ENCODE data around the gene KRTAP2-4. TPM values are rescaled to one million over a fixed set of nuclear protein-coding genes. Genes with fewer than 3 reads are reported as not detected.
A peak's percentile ranks its signal among the peaks of the same experiment; 100 is the strongest.
"Not testable (repeated sequence)": the region's sequence is repeated elsewhere in the genome, so short reads cannot be mapped to it uniquely, and the experiment has no call there.

Gene KRTAP2-4
- total RNA-seq, 1 donor from 2014 or later = not detected

- intact Hi-C loops (cut with micrococcal nuclease) = no loop called here
Observed at GRCh38 chr17:41060052-41060604, 5.6 kb downstream of the KRTAP2-4 start, which contains the start of gene KRTAP2-3. Gene KRTAP2-3, minus strand, starts transcription at chr17:41060114. Its CDS starts 64 bp downstream, at chr17:41060050.

GRCh38 chr17:41059276-41060051 is 6.2 kb downstream of the KRTAP2-4 start:
- intact Hi-C loops (cut with micrococcal nuclease); DNase-seq; H3K27ac Mint-ChIP-seq; H3K9me3 Mint-ChIP-seq; H3K4me3 Mint-ChIP-seq; H3K4me1 Mint-ChIP-seq; H3K36me3 Mint-ChIP-seq (ENCODE audit: low read depth): not testable (repeated sequence)
- peaks cover 23% of the 10 kb centered on the region for H3K27me3 Mint-ChIP-seq

More at GRCh38 chr17:41060052-41060604, 5.6 kb downstream of the KRTAP2-4 start, which contains the start of gene KRTAP2-3:
- Mint-ChIP-seq H3K9me3 (no peaks in the 10 kb centered on the region), H3K4me1 (no peaks in the 10 kb centered on the region), H3K27me3 (peaks cover 23% of the 10 kb centered on the region), H3K4me3 (no peak within 1 kb of the TSS), H3K27ac (no peak within 1 kb of the TSS), H3K36me3 (ENCODE audit: low read depth) (no peaks in the 10 kb centered on the region)
- no peak for DNase-seq

- no peaks in the 10 kb centered on the region for H3K4me1 Mint-ChIP-seq
- peaks cover 23% of the 10 kb centered on the region for H3K27me3 Mint-ChIP-seq
- H3K27ac Mint-ChIP-seq = no peak overlapping the region
- H3K4me3 Mint-ChIP-seq = no peak overlapping the region
- DNase-seq = no peak
- H3K36me3 Mint-ChIP-seq (ENCODE audit: low read depth) = no peaks in the 10 kb centered on the region
- no peaks in the 10 kb centered on the region for H3K9me3 Mint-ChIP-seq
- intact Hi-C loops (cut with micrococcal nuclease) = no loop called here
Observed at GRCh38 chr17:41058741-41059140, 6.9 kb downstream of the KRTAP2-4 start.

GRCh38 chr17:41057547-41057946 is 8.1 kb downstream of the KRTAP2-4 start:
- H3K9me3 Mint-ChIP-seq = no peaks in the 10 kb centered on the region
- H3K4me1 Mint-ChIP-seq = no peaks in the 10 kb centered on the region
- H3K27ac Mint-ChIP-seq = no peak overlapping the region
- intact Hi-C loops (cut with micrococcal nuclease) = no loop called here
- peak; percentile 3 for DNase-seq
- no peaks in the 10 kb centered on the region for H3K36me3 Mint-ChIP-seq (ENCODE audit: low read depth)
- H3K27me3 Mint-ChIP-seq = peaks cover 28% of the 10 kb centered on the region
- H3K4me3 Mint-ChIP-seq = no peak overlapping the region

- intact Hi-C loops (cut with micrococcal nuclease); H3K27ac Mint-ChIP-seq; H3K4me1 Mint-ChIP-seq; DNase-seq; H3K9me3 Mint-ChIP-seq; H3K36me3 Mint-ChIP-seq (ENCODE audit: low read depth); H3K4me3 Mint-ChIP-seq: not testable (repeated sequence)
- peaks cover 22% of the 10 kb centered on the region for H3K27me3 Mint-ChIP-seq
Observed at GRCh38 chr17:41055130-41055529, 10.5 kb downstream of the KRTAP2-4 start, which contains the start of gene KRTAP2-2. Gene KRTAP2-2, minus strand, starts transcription at chr17:41055230. Its CDS starts 19 bp downstream, at chr17:41055211.

- peaks cover 21% of the 10 kb centered on the region for H3K27me3 Mint-ChIP-seq
- H3K27ac Mint-ChIP-seq; DNase-seq; H3K4me1 Mint-ChIP-seq; H3K9me3 Mint-ChIP-seq; H3K4me3 Mint-ChIP-seq; H3K36me3 Mint-ChIP-seq (ENCODE audit: low read depth); intact Hi-C loops (cut with micrococcal nuclease): not testable (repeated sequence)
Observed at GRCh38 chr17:41054556-41054955, 11.1 kb downstream of the KRTAP2-4 start.

GRCh38 chr17:41054025-41054424 is 11.7 kb downstream of the KRTAP2-4 start:
- Mint-ChIP-seq H3K4me1 (no peaks in the 10 kb centered on the region), H3K9me3 (no peaks in the 10 kb centered on the region), H3K27me3 (peaks cover 18% of the 10 kb centered on the region), H3K4me3 (no peak overlapping the region), H3K36me3 (ENCODE audit: low read depth) (no peaks in the 10 kb centered on the region), H3K27ac (no peak overlapping the region)
- intact Hi-C loops (cut with micrococcal nuclease) = no loop called here
- no peak for DNase-seq

GRCh38 chr17:41052566-41052965 is 13.1 kb downstream of the KRTAP2-4 start:
- peaks cover 24% of the 10 kb centered on the region for H3K27me3 Mint-ChIP-seq
- no peak overlapping the region for H3K4me3 Mint-ChIP-seq
- no peak for DNase-seq
- no peaks in the 10 kb centered on the region for H3K36me3 Mint-ChIP-seq (ENCODE audit: low read depth)
- intact Hi-C loops (cut with micrococcal nuclease) = no loop called here
- H3K27ac Mint-ChIP-seq = no peak overlapping the region
- H3K4me1 Mint-ChIP-seq = no peaks in the 10 kb centered on the region
- H3K9me3 Mint-ChIP-seq = no peaks in the 10 kb centered on the region

GRCh38 chr17:41049110-41049509 is 16.6 kb downstream of the KRTAP2-4 start:
- H3K4me1 Mint-ChIP-seq = no peaks in the 10 kb centered on the region
- intact Hi-C loops (cut with micrococcal nuclease) = no loop called here

GRCh38 chr17:41048441-41048840 is 17.2 kb downstream of the KRTAP2-4 start:
- Mint-ChIP-seq H3K4me1 (no peaks in the 10 kb centered on the region), H3K9me3 (no peaks in the 10 kb centered on the region), H3K36me3 (ENCODE audit: low read depth) (no peaks in the 10 kb centered on the region), H3K4me3 (no peak overlapping the region), H3K27ac (no peak overlapping the region), H3K27me3 (peaks cover 23% of the 10 kb centered on the region)
- no peak for DNase-seq
- intact Hi-C loops (cut with micrococcal nuclease) = no loop called here

More at GRCh38 chr17:41049110-41049509, 16.6 kb downstream of the KRTAP2-4 start:
- no peak overlapping the region for H3K27ac Mint-ChIP-seq
- no peak overlapping the region for H3K4me3 Mint-ChIP-seq
- peaks cover 25% of the 10 kb centered on the region for H3K27me3 Mint-ChIP-seq
- no peak for DNase-seq
- H3K9me3 Mint-ChIP-seq = no peaks in the 10 kb centered on the region
- H3K36me3 Mint-ChIP-seq (ENCODE audit: low read depth) = no peaks in the 10 kb centered on the region

- H3K4me1 Mint-ChIP-seq; H3K27ac Mint-ChIP-seq; intact Hi-C loops (cut with micrococcal nuclease); H3K4me3 Mint-ChIP-seq; H3K36me3 Mint-ChIP-seq (ENCODE audit: low read depth); H3K9me3 Mint-ChIP-seq; DNase-seq: not testable (repeated sequence)
- H3K27me3 Mint-ChIP-seq = peaks cover 19% of the 10 kb centered on the region
Observed at GRCh38 chr17:41046735-41047465, 18.8 kb downstream of the KRTAP2-4 start, which contains the start of gene KRTAP2-1. Gene KRTAP2-1, minus strand, starts transcription at chr17:41047316. Its CDS starts 49 bp downstream, at chr17:41047267.

GRCh38 chr17:41042953-41043352 is 22.7 kb downstream of the KRTAP2-4 start:
- Mint-ChIP-seq H3K36me3 (ENCODE audit: low read depth) (no peaks in the 10 kb centered on the region), H3K4me3 (no peak overlapping the region), H3K9me3 (no peaks in the 10 kb centered on the region), H3K27me3 (peaks cover 13% of the 10 kb centered on the region), H3K27ac (no peak overlapping the region), H3K4me1 (no peaks in the 10 kb centered on the region)
- DNase-seq = no peak
- intact Hi-C loops (cut with micrococcal nuclease) = no loop called here

GRCh38 chr17:41040783-41041571 is 24.7 kb downstream of the KRTAP2-4 start, which contains the start of gene KRTAP1-1:
Gene KRTAP1-1, minus strand, starts transcription at chr17:41041450. Its CDS starts 53 bp downstream, at chr17:41041397.
- H3K27ac Mint-ChIP-seq; H3K27me3 Mint-ChIP-seq; DNase-seq; H3K4me3 Mint-ChIP-seq; H3K36me3 Mint-ChIP-seq (ENCODE audit: low read depth); H3K4me1 Mint-ChIP-seq; intact Hi-C loops (cut with micrococcal nuclease); H3K9me3 Mint-ChIP-seq: not testable (repeated sequence)

Measured in activated CD4-positive, alpha-beta T cell treated with anti-CD3 and anti-CD28 coated beads, Interleukin-2, amount 10 ng/mL, durations not matched to agents 24 days and 14 days (primary cell).